Sigmoid colon (tissue), 4 donors: ENCODE results near the gene ABHD14A.

Source experiments
- POLR2A ChIP-seq, 2 donors: fragments of 450-650 bp; IDR thresholded peaks; one replicate each; pipeline ENCODE4 v1.6.1; 2016; ENCODE audit warnings: antibody characterized with exemption in 2 of 2, mild to moderate bottlenecking in 2 of 2, moderate library complexity in 2 of 2
- POLR2AphosphoS5 ChIP-seq, 4 donors: sonication (generic); formaldehyde crosslinking; IDR thresholded peaks; one replicate each; pipeline ENCODE4 v1.6.1; 2017; ENCODE audit warnings: antibody characterized with exemption in 4 of 4

GRCh38 chr3:51992017-51992682, 17.3 kb downstream of the ABHD14A start:
- TF ChIP-seq POLR2AphosphoS5 (IDR thresholded peaks at IDR 0.05): no peak
- no peak for TF ChIP-seq POLR2A (IDR thresholded peaks at IDR 0.05)
